Activated CD8-positive, alpha-beta memory T cell treated with anti-CD3 and anti-CD28 coated beads, Interleukin-2, amount 50 U/mL, for 24 hours (primary cell): Measurements from ENCODE around the gene KLHL9.

ENCODE experiments used
- DNase-seq: peaks from one replicate; pipeline ENCODE4 v3.0.0-alpha.2; 2020; ENCODE audit errors: extremely low read depth

The KLHL9 gene

DNA sequence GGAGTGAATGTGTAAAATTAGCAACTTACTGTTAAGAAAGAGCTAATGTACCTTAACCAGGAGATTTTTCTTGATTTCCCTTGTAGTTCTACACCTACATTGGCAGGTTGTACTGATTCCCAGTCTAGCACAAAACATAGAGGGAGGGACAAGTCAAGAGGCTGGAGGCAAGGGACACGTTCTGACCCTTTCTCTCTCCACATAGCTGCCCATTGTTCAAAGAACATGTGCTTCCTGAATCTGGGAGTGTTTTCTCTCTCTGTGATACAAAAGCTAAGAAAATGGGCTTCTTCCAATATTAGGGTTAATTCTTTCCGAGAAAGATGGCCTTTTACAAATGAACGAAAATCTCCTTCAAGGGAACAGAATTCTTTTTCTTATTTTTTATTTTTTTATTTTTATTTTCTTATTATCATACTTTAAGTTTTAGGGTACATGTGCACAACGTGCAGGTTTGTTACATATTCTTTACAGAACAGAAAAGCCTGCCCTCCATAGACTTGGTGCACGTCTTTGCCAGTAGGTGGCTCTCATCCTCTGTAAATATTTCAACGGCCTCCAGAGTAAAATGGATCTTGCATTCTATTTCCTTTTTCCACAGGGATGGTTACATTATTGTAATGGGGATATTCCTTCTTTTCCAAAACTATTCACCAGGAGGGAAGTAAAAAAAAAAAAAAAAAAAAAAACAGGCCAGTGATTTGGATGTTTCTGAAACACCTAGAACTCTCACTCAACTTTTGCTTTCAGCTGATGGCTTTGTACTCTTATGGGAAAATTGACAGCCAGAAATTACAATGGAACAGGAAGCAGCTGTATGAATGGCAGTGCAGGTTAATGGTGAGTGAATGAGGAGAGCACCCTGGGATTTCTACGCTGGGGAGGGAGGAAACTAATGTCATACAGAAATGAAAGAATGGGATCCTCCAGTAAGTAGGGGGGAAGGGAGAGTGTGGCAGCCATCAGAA is 17.0 kb downstream of the KLHL9 start:
- no peak for DNase-seq

DNA sequence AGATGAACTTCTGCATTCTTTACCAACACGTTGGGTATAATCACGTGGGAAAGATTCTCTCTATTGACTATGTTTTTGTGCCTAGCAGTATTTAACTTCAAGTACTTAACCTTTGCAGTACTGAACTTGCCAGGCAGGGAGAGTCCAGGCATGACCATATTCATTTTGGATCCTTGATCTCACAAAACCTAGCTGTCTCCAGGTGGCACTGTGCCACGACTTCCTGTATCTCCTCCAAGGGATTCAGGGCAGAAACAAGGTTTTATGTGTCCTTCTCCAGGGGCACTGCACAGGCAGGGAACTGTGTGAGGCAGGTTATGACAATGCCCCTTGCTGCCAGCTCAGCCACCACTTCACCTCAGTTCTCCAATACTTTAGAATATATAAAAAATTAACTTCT is 18.3 kb downstream of the KLHL9 start:
- DNase-seq: no peak

DNA sequence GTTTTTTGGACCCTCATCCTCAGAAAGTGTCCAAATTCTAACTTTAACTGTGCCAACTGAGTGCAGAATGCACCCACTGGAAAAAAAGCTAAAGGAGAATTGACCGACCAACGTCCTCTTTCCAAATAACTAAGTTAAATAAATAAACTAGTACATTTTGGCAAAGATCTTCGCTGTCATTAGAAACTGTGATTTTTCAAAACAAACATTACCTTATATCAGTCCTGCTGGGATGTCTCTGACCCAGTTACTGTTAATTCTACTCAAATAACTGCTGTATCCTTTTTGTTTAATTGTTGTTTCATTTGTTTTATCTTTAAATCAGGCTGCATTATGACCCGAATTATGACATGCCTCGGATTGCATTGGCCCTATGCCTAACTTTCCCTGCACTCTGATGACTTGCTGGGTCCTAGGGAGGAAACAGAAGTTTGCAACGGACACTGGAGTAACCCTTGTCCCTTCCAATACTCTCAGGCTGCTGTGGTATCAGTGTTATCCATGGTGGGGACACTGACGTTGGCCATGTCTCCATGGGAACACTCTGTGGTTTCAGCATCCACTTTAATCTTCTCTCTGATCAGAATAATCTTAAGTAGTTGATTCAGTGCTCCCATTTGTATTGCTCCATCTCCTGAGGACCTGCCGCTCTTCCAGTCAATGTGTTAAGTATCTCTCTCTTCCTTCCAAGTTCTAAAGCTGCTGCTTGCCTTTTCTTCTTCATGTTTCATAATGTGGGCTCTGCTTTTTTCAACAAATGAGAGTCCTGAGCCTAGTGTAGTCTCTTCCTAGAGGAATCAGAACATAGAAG is 19.0 kb downstream of the KLHL9 start:
- DNase-seq: no peak

DNA sequence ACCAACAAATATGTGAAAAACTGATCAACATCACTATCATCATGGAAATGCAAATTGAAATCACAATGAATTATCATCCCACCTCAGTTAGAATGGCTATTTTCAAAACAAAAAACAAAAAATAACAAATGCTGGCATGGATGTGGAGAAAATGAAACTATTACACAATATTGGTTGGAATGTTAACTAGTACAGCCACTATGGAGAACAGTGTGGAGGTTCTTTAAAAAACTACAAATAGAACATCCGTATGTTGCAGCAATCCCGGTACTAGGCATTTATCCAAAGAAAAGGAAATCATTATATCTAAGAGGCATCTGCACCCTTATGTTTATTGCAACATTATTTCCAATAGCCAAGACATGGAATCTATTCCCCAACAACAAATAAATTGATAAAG is 21.1 kb downstream of the KLHL9 start:
- DNase-seq: no peak

DNA sequence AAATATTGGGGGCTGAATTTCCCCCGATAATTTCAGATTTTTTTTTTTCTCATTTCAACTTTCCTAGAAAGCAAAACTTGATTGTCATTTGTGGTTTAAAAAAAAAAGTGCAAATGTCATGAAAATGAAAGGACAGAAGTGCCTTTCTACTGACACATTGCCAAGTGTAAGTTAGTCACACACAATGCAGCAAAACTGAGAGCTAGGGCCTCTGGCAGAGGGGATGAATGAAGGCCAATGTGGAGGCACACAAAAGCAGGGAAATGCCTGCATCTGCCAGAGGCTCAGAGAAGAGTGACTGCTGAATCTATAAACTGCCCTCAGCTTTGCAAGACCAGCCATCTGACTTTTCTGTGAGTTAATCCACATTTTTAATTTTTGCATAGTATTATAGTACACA is 23.3 kb downstream of the KLHL9 start:
- DNase-seq: no peak

- DNase-seq: no peak
These were observed 30.0 kb downstream of the KLHL9 start, which contains the start of gene IFNA5 for GRCh38 chr9:21305213-21305612. Gene IFNA5 (minus strand): TSS chr9:21305313. CDS start chr9:21305256, 57 bp downstream.

- DNase-seq: no peak
These were observed 39.2 kb downstream of the KLHL9 start for GRCh38 chr9:21295992-21296391.

GRCh38 chr9:21294904-21295538 is 40.2 kb downstream of the KLHL9 start:
- DNase-seq: no peak

DNA sequence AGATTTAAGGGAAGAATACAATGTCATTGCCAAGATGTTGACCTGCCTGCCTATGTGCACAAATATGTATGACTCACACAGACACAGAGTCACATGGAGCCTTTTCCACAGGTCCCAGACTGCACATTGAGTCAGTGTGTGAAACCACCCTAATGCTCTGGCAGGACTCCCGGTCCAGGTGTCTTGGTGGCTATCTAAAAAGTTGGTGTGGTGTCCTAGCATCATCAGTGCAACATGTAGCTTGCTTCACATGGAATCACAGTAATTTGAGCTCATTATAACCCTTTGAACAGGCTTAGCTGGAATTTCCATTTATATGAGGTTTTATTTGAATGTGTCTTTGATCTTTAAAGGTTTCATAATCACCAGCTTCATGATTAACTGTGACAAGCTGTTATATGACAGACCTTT is 40.8 kb downstream of the KLHL9 start:
- no peak for DNase-seq

- DNase-seq: no peak
These were observed 45.4 kb downstream of the KLHL9 start for GRCh38 chr9:21289848-21290247.

DNA sequence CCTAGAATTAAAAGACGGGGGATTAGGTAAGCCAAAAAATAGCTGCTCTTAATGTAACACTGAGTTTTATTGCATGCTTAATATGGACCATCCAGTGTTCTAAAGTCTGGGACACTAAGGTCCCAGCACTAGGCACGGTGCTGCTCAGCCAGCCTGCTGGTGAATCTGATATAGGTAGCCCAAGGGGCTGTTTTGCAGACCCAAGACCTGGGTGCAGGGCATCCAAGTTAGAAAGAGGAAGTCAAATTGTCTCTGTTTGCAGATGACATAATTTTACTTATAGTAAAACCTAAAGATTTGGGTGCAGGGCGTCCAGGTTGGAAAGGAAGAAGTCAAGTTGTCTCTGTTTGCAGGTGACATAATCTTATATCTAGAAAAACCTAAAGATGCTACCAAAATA is 47.9 kb downstream of the KLHL9 start:
- no peak for DNase-seq

GRCh38 chr9:21286659-21287058 is 48.5 kb downstream of the KLHL9 start:
- no peak for DNase-seq

GRCh38 chr9:21286099-21286498 is 49.1 kb downstream of the KLHL9 start:
- no peak for DNase-seq

- DNase-seq: no peak
These were observed 53.9 kb downstream of the KLHL9 start for GRCh38 chr9:21281275-21281674.
